Thymus (tissue), 11 donors: ENCODE measurements around the gene ACTG2. TPM values are rescaled to one million over a fixed set of nuclear protein-coding genes. Genes with fewer than 3 reads are reported as not detected.

ENCODE experiments used
- DNase-seq, 9 donors: peaks; one replicate each; pipeline ENCODE4 v3.0.0-alpha.2; 2013; ENCODE audit warnings: low spot score in 9 of 9, low read depth in 6 of 9, missing footprints in 1 of 9
- H3K27ac ChIP-seq, 2 donors: one replicate each; pipeline ENCODE4 v1.5.1; 2013; ENCODE audit warnings: control low read depth in 1 of 2, low read depth in 1 of 2, low read length in 1 of 2, mild to moderate bottlenecking in 1 of 2, moderate library complexity in 1 of 2
- H3K27me3 ChIP-seq, 2 donors: one replicate each; pipeline ENCODE4 v1.5.1; 2013; ENCODE audit warnings: low read length in 1 of 2; ENCODE audit not compliant: control insufficient read depth in 2 of 2, insufficient read depth in 1 of 2
- H3K36me3 ChIP-seq, 2 donors: one replicate each; pipeline ENCODE4 v1.5.1; 2013; ENCODE audit warnings: low read length in 1 of 2, mild to moderate bottlenecking in 1 of 2, moderate library complexity in 1 of 2; ENCODE audit not compliant: control insufficient read depth in 2 of 2, insufficient read depth in 2 of 2
- H3K4me1 ChIP-seq, 2 donors: one replicate each; pipeline ENCODE4 v1.5.1; 2013; ENCODE audit warnings: low read length in 2 of 2; ENCODE audit not compliant: control insufficient read depth in 2 of 2, insufficient read depth in 2 of 2
- H3K4me3 ChIP-seq, 2 donors: one replicate each; pipeline ENCODE4 v1.5.1; 2013; ENCODE audit warnings: low read length in 2 of 2, control low read depth in 1 of 2, mild to moderate bottlenecking in 1 of 2
- H3K9me3 ChIP-seq, 2 donors: one replicate each; pipeline ENCODE4 v1.5.1; 2013; ENCODE audit warnings: low read length in 1 of 2, mild to moderate bottlenecking in 1 of 2; ENCODE audit not compliant: control insufficient read depth in 2 of 2, insufficient read depth in 1 of 2
- WGBS: extraction: QIAGEN DNeasy Blood & Tissue Kit; methylation state at CpG from one replicate; pipeline ENCODE4 v1.1.7; 2013; 5-methylcytosine and 5-hydroxymethylcytosine counted together
- polyA plus RNA-seq: library from polyadenylated mRNA; stranded (reverse); fragments of 200-250 nt; gene quantifications from one replicate; pipeline ENCODE4 v1.2.3, GENCODE V29; 2013
- total RNA-seq: library from RNA; stranded (reverse); fragments of 120-200 nt; gene quantifications from one replicate; pipeline ENCODE4 v1.2.4, GENCODE V29; 2013
- donor health status: healthy.

ACTG2 gene
- total and polyA plus RNA-seq, 2 donors = 0.61 to 45.1 TPM

- H3K4me1 ChIP-seq = no peaks in the 10 kb centered on the region
- WGBS = 98% methylated on average over 2 of the region's 2 CpGs
- H3K4me3 ChIP-seq = no peak overlapping the region
- peaks cover 0 to 3% of the 10 kb centered on the region in 2 donors for H3K27me3 ChIP-seq
- DNase-seq = no peak
- H3K9me3 ChIP-seq = no peaks in the 10 kb centered on the region
- no peak overlapping the region for H3K27ac ChIP-seq
- H3K36me3 ChIP-seq = no peaks in the 10 kb centered on the region
These were observed 24.5 kb downstream of the ACTG2 start for GRCh38 chr2:73917296-73917695.

GRCh38 chr2:73917696-73918207 lies 24.9 kb downstream of the ACTG2 start:
- no peak overlapping the region for H3K27ac ChIP-seq
- H3K4me1 ChIP-seq = no peaks in the 10 kb centered on the region
- no peak for DNase-seq
- 94% methylated on average over 4 of the region's 4 CpGs for WGBS
- no peaks in the 10 kb centered on the region for H3K36me3 ChIP-seq
- peaks cover 0 to 3% of the 10 kb centered on the region in 2 donors for H3K27me3 ChIP-seq
- H3K9me3 ChIP-seq = no peaks in the 10 kb centered on the region
- H3K4me3 ChIP-seq = no peak overlapping the region

- Histone ChIP-seq H3K27ac (no peak overlapping the region), H3K4me1 (no peaks in the 10 kb centered on the region), H3K4me3 (no peak overlapping the region), H3K9me3 (no peaks in the 10 kb centered on the region), H3K27me3 (peaks cover 0 to 3% of the 10 kb centered on the region in 2 donors), H3K36me3 (no peaks in the 10 kb centered on the region)
- 95% methylated on average over 3 of the region's 3 CpGs for WGBS
- no peak for DNase-seq
These were observed 26.0 kb downstream of the ACTG2 start for GRCh38 chr2:73918856-73919255.

GRCh38 chr2:73919596-73920228 lies 26.9 kb downstream of the ACTG2 start:
- Histone ChIP-seq H3K9me3 (no peaks in the 10 kb centered on the region), H3K27me3 (peaks cover 0 to 3% of the 10 kb centered on the region in 2 donors), H3K4me1 (no peaks in the 10 kb centered on the region), H3K4me3 (no peak overlapping the region), H3K36me3 (no peaks in the 10 kb centered on the region), H3K27ac (no peak overlapping the region)
- 97% methylated on average over 7 of the region's 7 CpGs for whole genome bisulfite sequencing
- DNase-seq = no peak

GRCh38 chr2:73920577-73921545 lies 28.1 kb downstream of the ACTG2 start:
- no peak for DNase-seq

GRCh38 chr2:73921581-73921980 lies 28.8 kb downstream of the ACTG2 start:
- no peaks in the 10 kb centered on the region for H3K36me3 ChIP-seq
- no peak for DNase-seq
- H3K27me3 ChIP-seq = peaks cover 0 to 3% of the 10 kb centered on the region in 2 donors
- no peak overlapping the region for H3K4me3 ChIP-seq
- H3K27ac ChIP-seq = no peak overlapping the region
- 97% methylated on average over 9 of the region's 9 CpGs for WGBS
- H3K9me3 ChIP-seq = no peaks in the 10 kb centered on the region
- H3K4me1 ChIP-seq = peaks cover 0 to 3% of the 10 kb centered on the region in 2 donors

More at GRCh38 chr2:73920577-73921545, 28.1 kb downstream of the ACTG2 start:
- Histone ChIP-seq H3K4me3 (no peak overlapping the region), H3K36me3 (no peaks in the 10 kb centered on the region), H3K4me1 (peaks cover 0 to 2% of the 10 kb centered on the region in 2 donors), H3K9me3 (no peaks in the 10 kb centered on the region), H3K27me3 (peaks cover 0 to 3% of the 10 kb centered on the region in 2 donors), H3K27ac (no peak overlapping the region)
- WGBS = 74% methylated on average over 12 of the region's 12 CpGs

GRCh38 chr2:73922681-73923080 lies 29.9 kb downstream of the ACTG2 start:
- no peak for DNase-seq
- no peaks in the 10 kb centered on the region for H3K36me3 ChIP-seq
- peaks cover under 1 to 5% of the 10 kb centered on the region in 2 donors for H3K4me1 ChIP-seq
- no peak overlapping the region for H3K4me3 ChIP-seq
- WGBS = 58% methylated on average over 5 of the region's 5 CpGs
- no peak overlapping the region for H3K27ac ChIP-seq
- H3K27me3 ChIP-seq = peaks cover 0 to 3% of the 10 kb centered on the region in 2 donors
- H3K9me3 ChIP-seq = no peaks in the 10 kb centered on the region

GRCh38 chr2:73925033-73925704 lies 32.4 kb downstream of the ACTG2 start:
- Histone ChIP-seq H3K4me1 (peaks cover 17 to 21% of the 10 kb centered on the region in 2 donors), H3K27ac (no peak overlapping the region)
- DNase-seq = no peak

More at GRCh38 chr2:73925033-73925704, 32.4 kb downstream of the ACTG2 start:
- Histone ChIP-seq H3K9me3 (no peaks in the 10 kb centered on the region), H3K27me3 (peaks cover 0 to 3% of the 10 kb centered on the region in 2 donors), H3K36me3 (peaks cover 0 to 8% of the 10 kb centered on the region in 2 donors), H3K4me3 (no peak overlapping the region)
- WGBS = 91% methylated on average over 7 of the region's 7 CpGs
